ENCODE data around the gene ARHGAP35. TPM values are rescaled to one million over a fixed set of nuclear protein-coding genes. Genes with fewer than 3 reads are reported as not detected.
"Not testable (repeated sequence)": the region's sequence is repeated elsewhere in the genome, so short reads cannot be mapped to it uniquely, and the experiment has no call there.

The ARHGAP35 gene
- total RNA-seq, 4 donors from 2014 or later = 49.7 to 94.5 (median 77.7) TPM

- Histone ChIP-seq H3K27ac (replicated peaks in 1 of 4) (no peak overlapping the region), H3K9me3 (no peaks in the 10 kb centered on the region), H3K27me3 (no peaks in the 10 kb centered on the region), H3K4me1 (peaks cover 0 to 15% (median 9%) of the 10 kb centered on the region in 4 donors), H3K4me3 (no peak overlapping the region), H3K36me3 (no peaks in the 10 kb centered on the region)
- TF ChIP-seq CTCF (IDR thresholded peaks at IDR 0.05) (no peak), POLR2A (IDR thresholded peaks at IDR 0.05; ENCODE audit: low read depth) (no peak), EP300 (IDR thresholded peaks at IDR 0.05) (no peak), POLR2AphosphoS5 (IDR thresholded peaks at IDR 0.05) (no peak)
- 93% methylated on average over 6 of the region's 6 CpGs for WGBS
- intact Hi-C loops (cut with DNase I) = no loop called here
- DNase-seq (ENCODE audit: extremely low spot score) = no peak
Measured at GRCh38 chr19:46875657-46876056, 14.9 kb downstream of the ARHGAP35 start.

DNA sequence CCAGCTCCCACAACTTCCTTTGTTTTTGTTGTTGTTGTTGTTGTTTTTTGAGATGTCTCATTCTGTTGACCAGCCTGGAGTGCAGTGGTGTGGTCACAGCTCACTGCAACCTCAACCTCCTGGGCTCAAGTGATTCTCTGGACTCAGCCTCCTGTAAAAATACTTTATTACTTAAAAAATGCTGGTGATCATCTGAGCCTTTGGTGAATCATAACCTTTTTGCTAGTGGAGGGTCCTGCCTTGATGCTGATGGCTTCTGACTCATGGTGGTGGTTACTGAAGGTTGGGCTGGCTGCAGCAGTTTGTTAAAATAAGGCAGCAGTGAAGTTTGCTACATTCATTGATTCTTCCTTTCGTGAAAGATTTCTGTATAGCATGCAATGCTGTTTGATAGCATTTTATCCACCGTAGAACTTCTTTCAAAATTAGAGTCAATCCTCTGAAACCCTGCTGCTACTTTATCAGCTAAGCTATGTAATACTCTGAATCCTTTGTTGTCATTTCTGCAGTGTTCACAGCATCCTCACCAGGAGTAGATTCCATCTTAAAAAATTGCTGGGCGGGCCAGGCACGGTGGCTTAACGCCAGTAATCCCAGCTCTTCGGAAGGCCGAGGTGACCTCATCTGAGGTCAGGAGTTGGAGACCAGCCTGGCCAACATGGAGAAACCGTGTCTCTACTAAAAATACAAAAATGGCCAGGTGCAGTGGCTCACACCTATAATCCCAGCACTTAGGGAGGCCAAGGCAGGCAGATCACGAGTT lies 18.0 kb downstream of the ARHGAP35 start:
- Histone ChIP-seq H3K9me3 (no peaks in the 10 kb centered on the region), H3K36me3 (peaks cover 0 to 4% (median 0%) of the 10 kb centered on the region in 4 donors), H3K27me3 (no peaks in the 10 kb centered on the region), H3K4me1 (peaks cover 0 to 19% (median 12%) of the 10 kb centered on the region in 4 donors), H3K4me3 (no peak overlapping the region), H3K27ac (replicated peaks in 1 of 4) (no peak overlapping the region)
- WGBS = 73% methylated on average over 8 of the region's 9 CpGs
- no peak for TF ChIP-seq EP300 (IDR thresholded peaks at IDR 0.05)
- intact Hi-C loops (cut with DNase I) = no loop called here
- no peak for DNase-seq (ENCODE audit: extremely low spot score)

- 94% methylated on average over 1 of the region's 1 CpG for WGBS
- Histone ChIP-seq H3K27me3 (no peaks in the 10 kb centered on the region), H3K9me3 (no peaks in the 10 kb centered on the region), H3K36me3 (peaks cover 0 to 4% (median 0%) of the 10 kb centered on the region in 4 donors), H3K4me3 (no peak overlapping the region), H3K27ac (replicated peaks in 1 of 4) (no peak overlapping the region), H3K4me1 (peaks cover 0 to 20% (median 9%) of the 10 kb centered on the region in 4 donors)
- no peak for TF ChIP-seq POLR2A (IDR thresholded peaks at IDR 0.05; ENCODE audit: low read depth)
- TF ChIP-seq EP300 (IDR thresholded peaks at IDR 0.05) = no peak
- no peak for TF ChIP-seq CTCF (IDR thresholded peaks at IDR 0.05)
- no peak for TF ChIP-seq POLR2AphosphoS5 (IDR thresholded peaks at IDR 0.05)
- no peak for DNase-seq (ENCODE audit: extremely low spot score)
- intact Hi-C loops (cut with DNase I) = no loop called here
Measured at GRCh38 chr19:46880431-46880830, 19.6 kb downstream of the ARHGAP35 start.

DNA sequence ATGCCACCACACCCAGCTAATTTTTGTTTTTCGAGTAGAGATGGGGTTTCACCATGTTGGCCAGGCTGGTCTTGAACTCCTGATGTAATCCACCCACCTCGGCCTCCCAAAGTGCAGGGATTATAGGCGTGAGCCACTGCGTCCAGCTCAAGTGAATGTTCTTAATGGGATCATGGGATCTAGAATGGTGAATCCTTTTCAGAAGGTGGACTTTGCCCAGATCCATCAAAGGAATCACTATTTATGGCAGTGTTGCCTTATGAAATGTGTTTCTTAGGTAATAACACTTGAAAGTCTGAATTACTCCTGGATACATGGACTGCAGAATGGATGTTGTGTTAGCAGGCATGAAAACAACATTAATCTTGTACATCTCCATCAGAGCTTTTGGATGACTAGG lies 20.3 kb downstream of the ARHGAP35 start:
- Histone ChIP-seq H3K36me3 (peaks cover 0 to 4% (median 0%) of the 10 kb centered on the region in 4 donors), H3K9me3 (no peaks in the 10 kb centered on the region), H3K4me3 (no peak overlapping the region), H3K27me3 (no peaks in the 10 kb centered on the region), H3K27ac (replicated peaks in 1 of 4) (no peak overlapping the region), H3K4me1 (peaks cover 0 to 27% (median 9%) of the 10 kb centered on the region in 4 donors)
- no peak for DNase-seq (ENCODE audit: extremely low spot score)
- intact Hi-C loops (cut with DNase I) = no loop called here
- TF ChIP-seq EP300 (IDR thresholded peaks at IDR 0.05) (no peak), POLR2AphosphoS5 (IDR thresholded peaks at IDR 0.05) (no peak), CTCF (IDR thresholded peaks at IDR 0.05) (no peak), POLR2A (IDR thresholded peaks at IDR 0.05; ENCODE audit: low read depth) (no peak)
- WGBS = 94% methylated on average over 4 of the region's 4 CpGs

DNA sequence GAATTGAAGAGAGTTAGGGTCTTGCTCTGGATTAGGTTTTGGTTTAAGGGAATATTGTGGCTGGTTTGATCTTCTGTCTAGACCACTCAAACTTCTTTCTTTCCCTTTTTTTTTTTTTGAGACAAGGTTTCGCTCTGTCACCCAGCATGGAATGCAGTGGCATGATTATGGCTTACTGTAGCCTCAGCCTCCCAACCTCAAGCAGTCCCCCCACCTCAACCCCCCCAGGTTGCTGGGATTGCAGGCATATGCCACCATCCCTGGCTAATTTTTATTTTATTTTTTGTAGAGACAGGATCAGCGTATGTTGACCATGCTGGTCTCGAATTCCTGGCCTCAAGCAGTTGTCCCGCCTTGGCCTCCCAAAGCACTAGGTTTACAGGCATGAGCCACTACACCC lies 21.2 kb downstream of the ARHGAP35 start:
- Histone ChIP-seq H3K36me3 (peaks cover 0 to 4% (median 0%) of the 10 kb centered on the region in 4 donors), H3K4me3 (no peak overlapping the region), H3K4me1 (peaks cover 0 to 30% (median 9%) of the 10 kb centered on the region in 4 donors), H3K27me3 (no peaks in the 10 kb centered on the region), H3K27ac (replicated peaks in 1 of 4) (no peak overlapping the region), H3K9me3 (no peaks in the 10 kb centered on the region)
- DNase-seq (ENCODE audit: extremely low spot score) = no peak
- WGBS = 98% methylated on average over 4 of the region's 4 CpGs
- intact Hi-C loops (cut with DNase I) = no loop called here
- TF ChIP-seq EP300 (IDR thresholded peaks at IDR 0.05) (no peak), CTCF (IDR thresholded peaks at IDR 0.05) (no peak), POLR2A (IDR thresholded peaks at IDR 0.05; ENCODE audit: low read depth) (no peak), POLR2AphosphoS5 (IDR thresholded peaks at IDR 0.05) (no peak)

- H3K27ac ChIP-seq (replicated peaks in 1 of 4) = not testable (repeated sequence)
- WGBS = 81% methylated on average over 4 of the region's 4 CpGs
Measured at GRCh38 chr19:46882751-46883150, 22.0 kb downstream of the ARHGAP35 start.

More at GRCh38 chr19:46882751-46883150, 22.0 kb downstream of the ARHGAP35 start:
- H3K27me3 ChIP-seq; H3K4me3 ChIP-seq; intact Hi-C loops (cut with DNase I); H3K36me3 ChIP-seq; DNase-seq (ENCODE audit: extremely low spot score); H3K9me3 ChIP-seq: not testable (repeated sequence)
- H3K4me1 ChIP-seq = peaks cover 0 to 30% (median 9%) of the 10 kb centered on the region in 4 donors

All from esophagus muscularis mucosa (tissue), 4 donors.